H9 (cell line): Measurements from ENCODE around the gene TSPEAR. TPM values are rescaled to one million over a fixed set of nuclear protein-coding genes. Genes with fewer than 3 reads are reported as not detected.
A peak's percentile ranks its signal among the peaks of the same experiment; 100 is the strongest.
"Not testable (repeated sequence)": the region's sequence is repeated elsewhere in the genome, so short reads cannot be mapped to it uniquely, and the experiment has no call there.

Experiments used
- DNase-seq: peaks from one replicate; pipeline ENCODE4 v3.0.0-alpha.2; 2017
- H2AFZ ChIP-seq: one replicate; pipeline ENCODE4 v1.6.1; 2013; ENCODE audit warnings: mild to moderate bottlenecking, low read length, control low read depth, moderate library complexity
- H2AK5ac ChIP-seq: 2 replicates; pipeline ENCODE4 v1.6.1; 2013; ENCODE audit warnings: low read length, control low read depth, mixed read lengths; ENCODE audit not compliant: insufficient read length
- H2BK120ac ChIP-seq: one replicate; pipeline ENCODE4 v1.6.1; 2013; ENCODE audit warnings: low read depth, mild to moderate bottlenecking, low read length, control low read depth, inconsistent platforms; ENCODE audit not compliant: poor library complexity, severe bottlenecking
- H2BK12ac ChIP-seq: 2 replicates; pipeline ENCODE4 v1.6.1; 2013; ENCODE audit warnings: low read length, control low read depth, mixed read lengths, low read depth; ENCODE audit not compliant: insufficient read length
- H2BK15ac ChIP-seq: 2 replicates; pipeline ENCODE4 v1.6.1; 2013; ENCODE audit warnings: low read depth, low read length, control low read depth
- H2BK20ac ChIP-seq: one replicate; pipeline ENCODE4 v1.6.1; 2013; ENCODE audit warnings: low read depth, mild to moderate bottlenecking, low read length, control low read depth, inconsistent platforms; ENCODE audit not compliant: poor library complexity, severe bottlenecking
- H2BK5ac ChIP-seq: 2 replicates; pipeline ENCODE4 v1.6.1; 2013; ENCODE audit warnings: low read length, control low read depth, mixed read lengths; ENCODE audit not compliant: insufficient read length
- H3K14ac ChIP-seq: 2 replicates; pipeline ENCODE4 v1.6.1; 2013; ENCODE audit warnings: low read length, control low read depth; ENCODE audit not compliant: insufficient read depth
- H3K18ac ChIP-seq: 2 replicates; pipeline ENCODE4 v1.6.1; 2013; ENCODE audit warnings: low read depth, mild to moderate bottlenecking, mixed read lengths, low read length, control low read depth; ENCODE audit not compliant: insufficient read length
- H3K23ac ChIP-seq: 2 replicates; pipeline ENCODE4 v1.6.1; 2013; ENCODE audit warnings: low read length, control low read depth, mixed read lengths, low read depth; ENCODE audit not compliant: insufficient read length
- H3K23me2 ChIP-seq: 2 replicates; pipeline ENCODE4 v1.6.1; 2013; ENCODE audit warnings: low read depth, mild to moderate bottlenecking, mixed read lengths, low read length, control low read depth; ENCODE audit not compliant: insufficient read length, poor library complexity, severe bottlenecking
- H3K27ac ChIP-seq: 2 replicates; pipeline ENCODE4 v1.5.1; 2013; ENCODE audit warnings: low read length, control low read depth, mixed read lengths, low read depth; ENCODE audit not compliant: insufficient read length
- H3K27me3 ChIP-seq: 2 replicates; pipeline ENCODE4 v1.6.1; 2013; ENCODE audit warnings: low read length, control low read depth, inconsistent platforms; ENCODE audit not compliant: insufficient read depth
- H3K4ac ChIP-seq: 2 replicates; pipeline ENCODE4 v1.6.1; 2013; ENCODE audit warnings: low read depth, mild to moderate bottlenecking, control low read depth, inconsistent platforms, low read length, moderate library complexity
- H3K4me1 ChIP-seq: 2 replicates; pipeline ENCODE4 v1.6.1; 2013; ENCODE audit warnings: low read length, control low read depth, inconsistent platforms; ENCODE audit not compliant: insufficient read depth
- H3K4me2 ChIP-seq: 2 replicates; pipeline ENCODE4 v1.6.1; 2013; ENCODE audit warnings: low read length, control low read depth, mixed read lengths; ENCODE audit not compliant: insufficient read length, insufficient read depth
- H3K56ac ChIP-seq: 2 replicates; pipeline ENCODE4 v1.6.1; 2013; ENCODE audit warnings: low read depth, mild to moderate bottlenecking, mixed read lengths, low read length, control low read depth; ENCODE audit not compliant: insufficient read length
- H3K79me1 ChIP-seq: 2 replicates; pipeline ENCODE4 v1.6.1; 2013; ENCODE audit warnings: low read depth, mild to moderate bottlenecking, moderate library complexity, low read length, control low read depth, inconsistent platforms; ENCODE audit not compliant: insufficient read depth, poor library complexity, severe bottlenecking
- H3K79me2 ChIP-seq: 2 replicates; pipeline ENCODE4 v1.6.1; 2013; ENCODE audit warnings: low read length, control low read depth, inconsistent platforms; ENCODE audit not compliant: insufficient read depth
- H3K9ac ChIP-seq: 2 replicates; pipeline ENCODE4 v1.6.1; 2013; ENCODE audit warnings: low read length, control low read depth, mixed read lengths; ENCODE audit not compliant: insufficient read length; ENCODE audit errors: extremely low read depth
- H3K9me3 ChIP-seq: one replicate; pipeline ENCODE4 v1.6.1; 2013; ENCODE audit warnings: low read depth, low read length, inconsistent platforms; ENCODE audit not compliant: control insufficient read depth
- H3T11ph ChIP-seq: one replicate; pipeline ENCODE4 v1.6.1; 2013; ENCODE audit warnings: mild to moderate bottlenecking, low read length, control low read depth, inconsistent platforms
- H4K20me1 ChIP-seq: one replicate; pipeline ENCODE4 v1.6.1; 2013; ENCODE audit not compliant: control insufficient read depth, insufficient read length, insufficient read depth
- H4K5ac ChIP-seq: 2 replicates; pipeline ENCODE4 v1.6.1; 2013; ENCODE audit warnings: low read depth, mild to moderate bottlenecking, mixed read lengths, low read length, control low read depth; ENCODE audit not compliant: insufficient read length
- H4K8ac ChIP-seq: replicated peaks from 2 replicates; pipeline ENCODE4 v1.6.1; 2013; ENCODE audit warnings: low read length, control low read depth, mixed read lengths, low read depth; ENCODE audit not compliant: insufficient read length
- H4K91ac ChIP-seq: 2 replicates; pipeline ENCODE4 v1.6.1; 2013; ENCODE audit warnings: low read depth, mild to moderate bottlenecking, moderate library complexity, mixed read lengths, low read length, control low read depth; ENCODE audit not compliant: insufficient read length
- H3K27ac Mint-ChIP-seq, 3 experiments: 2 replicates in 2 of 3; 3 replicates in 1 of 3; pipeline ENCODE4 v1.8.0; 2020 to 2021; ENCODE audit warnings: mixed read lengths in 3 of 3, mild to moderate bottlenecking in 1 of 3, moderate library complexity in 1 of 3
- H3K27me3 Mint-ChIP-seq: 2 replicates; pipeline ENCODE4 v1.8.0; 2021; ENCODE audit warnings: low read depth, mild to moderate bottlenecking, moderate library complexity, mixed read lengths
- H3K36me3 Mint-ChIP-seq, 3 experiments: 2 replicates in 2 of 3; 3 replicates in 1 of 3; pipeline ENCODE4 v1.8.0; 2020 to 2021; ENCODE audit warnings: low read depth in 3 of 3, mixed read lengths in 3 of 3; ENCODE audit not compliant: insufficient read depth in 1 of 3
- H3K4me1 Mint-ChIP-seq, 2 experiments: 2 replicates each; pipeline ENCODE4 v1.8.0; 2020; ENCODE audit warnings: mixed read lengths in 2 of 2
- H3K4me3 Mint-ChIP-seq, 2 experiments: 2 replicates in 1 of 2; 3 replicates in 1 of 2; pipeline ENCODE4 v1.8.0; 2020 to 2021; ENCODE audit warnings: mild to moderate bottlenecking in 2 of 2, mixed read lengths in 2 of 2, moderate library complexity in 1 of 2
- H3K9me3 Mint-ChIP-seq, 2 experiments: 2 replicates in 1 of 2; 3 replicates in 1 of 2; pipeline ENCODE4 v1.8.0; 2020; ENCODE audit warnings: mild to moderate bottlenecking in 2 of 2, mixed read lengths in 2 of 2, moderate library complexity in 1 of 2
- whole genome bisulfite sequencing: extraction: QIAGEN DNeasy Blood & Tissue Kit; methylation state at CpG from one replicate; pipeline ENCODE4 v1.1.7; 2013; ENCODE audit warnings: missing lambda C conversion rate, low lambda C conversion rate, mixed read lengths; ENCODE audit not compliant: insufficient read length; ENCODE audit errors: extremely low coverage; 5-methylcytosine and 5-hydroxymethylcytosine counted together
- total RNA-seq: library from RNA; stranded (reverse); gene quantifications from 2 replicates; pipeline ENCODE4 v1.2.1, GENCODE V29; 2021
- TF ChIP-seq, protein P1 (sequence below): fragments of 200-600 bp; sonication (generic); conservative IDR thresholded peaks from 3 replicates; pipeline ENCODE4 v1.8.0; 2021; ENCODE audit warnings: antibody characterized with exemption, mild to moderate bottlenecking

TSPEAR gene
- total RNA-seq, 1 experiment from 2014 or later, result 1.3 TPM

DNA sequence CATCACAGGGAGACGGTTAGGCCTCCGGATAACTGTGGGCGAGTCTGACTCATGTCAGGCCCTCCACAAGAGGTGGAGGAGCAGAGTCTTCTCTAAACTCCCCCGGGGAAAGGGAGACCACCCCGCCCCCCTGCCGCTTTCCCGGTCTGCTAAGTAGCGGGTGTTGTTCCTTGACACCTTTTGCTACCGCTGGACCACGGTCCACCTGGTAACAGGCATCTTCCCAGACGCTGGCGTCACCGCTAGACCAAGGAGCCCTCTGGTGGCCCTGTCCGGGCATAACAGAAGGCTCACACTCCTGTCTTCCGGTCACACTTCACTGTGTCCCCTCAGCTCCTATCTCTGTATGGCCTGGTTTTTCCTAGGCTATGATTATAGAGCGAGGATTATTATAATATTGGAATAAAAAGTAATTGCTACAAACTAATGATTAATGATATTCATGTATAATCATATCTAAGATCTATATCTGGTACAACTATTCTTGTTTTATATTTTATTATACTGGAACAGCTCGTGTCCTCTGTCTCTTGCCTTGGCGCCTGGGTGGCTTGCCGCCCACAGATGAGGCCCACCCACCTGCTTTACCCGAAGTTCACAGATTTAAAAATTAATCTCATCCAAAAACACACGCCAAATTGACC lies 231.7 kb downstream of the TSPEAR start:
- H3K27ac Mint-ChIP-seq, H3K27me3 Mint-ChIP-seq, H3K56ac ChIP-seq, H3K36me3 Mint-ChIP-seq, H2AK5ac ChIP-seq, H4K91ac ChIP-seq, H4K8ac ChIP-seq, H3K4me1 ChIP-seq, H3K14ac ChIP-seq, H2BK120ac ChIP-seq, H3K79me1 ChIP-seq, H4K5ac ChIP-seq, H2AFZ ChIP-seq, H2BK15ac ChIP-seq, H3K9me3 Mint-ChIP-seq, H3K4me3 Mint-ChIP-seq, H3K27me3 ChIP-seq, H3K4ac ChIP-seq, H3K23me2 ChIP-seq, H2BK12ac ChIP-seq, H3K4me2 ChIP-seq, H2BK5ac ChIP-seq, H3K9me3 ChIP-seq, H3K18ac ChIP-seq, H3K27ac ChIP-seq, H3K9ac ChIP-seq, H3K79me2 ChIP-seq, H2BK20ac ChIP-seq, H4K20me1 ChIP-seq, H3K23ac ChIP-seq, H3T11ph ChIP-seq: not testable (repeated sequence)
- WGBS, result no CpG with 5 or more reads among the region's 21 CpGs
- TF ChIP-seq, protein P1, sequence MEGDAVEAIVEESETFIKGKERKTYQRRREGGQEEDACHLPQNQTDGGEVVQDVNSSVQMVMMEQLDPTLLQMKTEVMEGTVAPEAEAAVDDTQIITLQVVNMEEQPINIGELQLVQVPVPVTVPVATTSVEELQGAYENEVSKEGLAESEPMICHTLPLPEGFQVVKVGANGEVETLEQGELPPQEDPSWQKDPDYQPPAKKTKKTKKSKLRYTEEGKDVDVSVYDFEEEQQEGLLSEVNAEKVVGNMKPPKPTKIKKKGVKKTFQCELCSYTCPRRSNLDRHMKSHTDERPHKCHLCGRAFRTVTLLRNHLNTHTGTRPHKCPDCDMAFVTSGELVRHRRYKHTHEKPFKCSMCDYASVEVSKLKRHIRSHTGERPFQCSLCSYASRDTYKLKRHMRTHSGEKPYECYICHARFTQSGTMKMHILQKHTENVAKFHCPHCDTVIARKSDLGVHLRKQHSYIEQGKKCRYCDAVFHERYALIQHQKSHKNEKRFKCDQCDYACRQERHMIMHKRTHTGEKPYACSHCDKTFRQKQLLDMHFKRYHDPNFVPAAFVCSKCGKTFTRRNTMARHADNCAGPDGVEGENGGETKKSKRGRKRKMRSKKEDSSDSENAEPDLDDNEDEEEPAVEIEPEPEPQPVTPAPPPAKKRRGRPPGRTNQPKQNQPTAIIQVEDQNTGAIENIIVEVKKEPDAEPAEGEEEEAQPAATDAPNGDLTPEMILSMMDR, result peak; percentile 82
- H3K4me1 Mint-ChIP-seq, result peaks cover 8 to 18% of the 10 kb centered on the region in 2 experiments
- peak; percentile 60 for DNase-seq
